Measurements from ENCODE around the gene GAK.
"Not testable (repeated sequence)": the region's sequence is repeated elsewhere in the genome, so short reads cannot be mapped to it uniquely, and the experiment has no call there.

Gene GAK

GRCh38 chr4:931960-932712, at the start of gene GAK, which contains the start of gene TMEM175:
GAK (minus strand) TSS chr4:932316; CDS start chr4:932187, 129 bp downstream.
TMEM175 (plus strand) TSS chr4:932460; CDS start chr4:947740, 15,280 bp downstream.
- DNase-seq (ENCODE audit: low read depth) = peak; percentile 61

GRCh38 chr4:978957-979701, 47.0 kb upstream of the GAK start:
- DNase-seq (ENCODE audit: low read depth) = no peak

GRCh38 chr4:976016-976415, 43.9 kb upstream of the GAK start:
- not testable (repeated sequence) for DNase-seq (ENCODE audit: low read depth)

GRCh38 chr4:974668-975067, 42.6 kb upstream of the GAK start:
- no peak for DNase-seq (ENCODE audit: low read depth)

- no peak for DNase-seq (ENCODE audit: low read depth)
These were observed 41.6 kb upstream of the GAK start, which contains the start of gene DGKQ for GRCh38 chr4:973431-974397. DGKQ (minus strand) TSS chr4:973569; CDS start chr4:973482, 87 bp downstream.

- DNase-seq (ENCODE audit: low read depth) = no peak
These were observed 40.7 kb upstream of the GAK start for GRCh38 chr4:972651-973424.

GRCh38 chr4:971666-972500, 39.8 kb upstream of the GAK start:
- DNase-seq (ENCODE audit: low read depth) = no peak

GRCh38 chr4:970854-971520, 38.9 kb upstream of the GAK start:
- no peak for DNase-seq (ENCODE audit: low read depth)

GRCh38 chr4:970046-970745, 38.1 kb upstream of the GAK start:
- no peak for DNase-seq (ENCODE audit: low read depth)

- DNase-seq (ENCODE audit: low read depth) = no peak
These were observed 36.7 kb upstream of the GAK start for GRCh38 chr4:968621-969394.

GRCh38 chr4:968221-968620, 36.1 kb upstream of the GAK start:
- no peak for DNase-seq (ENCODE audit: low read depth)

- DNase-seq (ENCODE audit: low read depth) = no peak
These were observed 35.3 kb upstream of the GAK start for GRCh38 chr4:967113-968104.

- no peak for DNase-seq (ENCODE audit: low read depth)
These were observed 34.4 kb upstream of the GAK start for GRCh38 chr4:966266-967112.

GRCh38 chr4:965766-966134, 33.6 kb upstream of the GAK start:
- no peak for DNase-seq (ENCODE audit: low read depth)

- DNase-seq (ENCODE audit: low read depth) = no peak
These were observed 33.1 kb upstream of the GAK start for GRCh38 chr4:965048-965765.

All from non-pigmented ciliary epithelial cell (primary cell).